ENCODE measurements around the gene AMPD3. TPM values are rescaled to one million over a fixed set of nuclear protein-coding genes. Genes with fewer than 3 reads are reported as not detected.

The AMPD3 gene
- polyA plus RNA-seq, 1 donor from 2014 or later: not detected

DNA sequence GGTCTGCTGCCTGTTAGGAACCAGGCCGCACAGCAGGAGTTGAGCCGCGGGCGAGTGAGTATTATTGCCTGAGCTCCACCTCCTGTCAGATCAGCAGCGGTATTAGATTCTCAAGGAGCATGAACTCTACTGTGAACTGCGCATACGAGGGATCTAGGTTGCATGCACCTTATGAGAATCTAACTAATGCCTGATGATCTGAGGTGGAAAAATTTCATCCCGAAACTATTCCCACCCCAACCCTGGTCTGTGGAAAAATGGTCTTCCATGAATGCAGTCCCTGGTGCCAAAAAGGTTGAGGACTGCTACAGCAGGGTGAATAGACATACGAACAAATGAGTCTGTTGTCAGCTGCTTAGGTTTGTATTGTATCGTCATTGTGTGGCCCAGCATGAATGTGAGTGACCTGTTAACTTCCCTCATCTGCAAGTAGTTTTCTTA, 56.1 kb downstream of the AMPD3 start:
- H4K20me1 ChIP-seq (ENCODE audit: insufficient read depth): no peaks in the 10 kb centered on the region
- no peaks in the 10 kb centered on the region for H3K27me3 ChIP-seq (ENCODE audit: insufficient read depth, low read depth, low read length)
- no peak overlapping the region for H3K9ac ChIP-seq (ENCODE audit: low read length)
- H3K9me2 ChIP-seq (ENCODE audit: insufficient read depth, low read length): no peaks in the 10 kb centered on the region
- peak overlapping the region; percentile 19 for H3K4me3 ChIP-seq (ENCODE audit: low read length)
- TF ChIP-seq MXI1 (conservative IDR thresholded peaks at IDR 0.05; ENCODE audit: poor library complexity, severe bottlenecking): no peak
- TF ChIP-seq POLR2AphosphoS5 (IDR thresholded peaks at IDR 0.05): peak; percentile 25
- H3K4me2 ChIP-seq (ENCODE audit: low read length): no peak overlapping the region
- no peak overlapping the region for H2AFZ ChIP-seq (ENCODE audit: low read depth, low read length)
- H3F3A ChIP-seq (ENCODE audit: insufficient read depth, low read length, poor library complexity, severe bottlenecking): no peaks in the 10 kb centered on the region
- H3K27ac ChIP-seq (ENCODE audit: low read length): no peak overlapping the region
- no peaks in the 10 kb centered on the region for H3K9me3 ChIP-seq (ENCODE audit: low read length)
- no peaks in the 10 kb centered on the region for H3K79me2 ChIP-seq (replicated peaks; ENCODE audit: insufficient read depth, low read length)
- H3K36me3 ChIP-seq (ENCODE audit: insufficient read depth, low read length): no peaks in the 10 kb centered on the region

DNA sequence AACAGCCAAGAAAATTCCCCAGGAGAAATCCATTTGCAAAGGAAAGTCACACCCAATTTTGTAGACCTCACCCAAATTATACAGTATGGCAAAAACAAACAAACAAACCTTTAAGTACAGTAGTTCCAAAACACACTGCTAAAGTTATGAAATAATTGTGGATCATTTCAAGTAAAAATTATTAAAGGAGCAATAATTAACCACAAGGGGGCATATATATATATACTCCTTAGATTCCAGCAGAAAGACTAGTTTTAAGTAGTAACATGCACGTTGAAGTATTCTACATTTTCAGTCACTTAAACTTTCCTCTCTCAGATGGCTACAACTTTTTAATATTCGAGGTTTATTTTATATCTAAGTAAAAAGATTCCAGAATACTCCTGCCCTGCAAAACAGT, 59.1 kb downstream of the AMPD3 start:
- H3K9me2 ChIP-seq (ENCODE audit: insufficient read depth, low read length): no peaks in the 10 kb centered on the region
- no peaks in the 10 kb centered on the region for H4K20me1 ChIP-seq (ENCODE audit: insufficient read depth)
- no peak for TF ChIP-seq TAF1 (IDR thresholded peaks at IDR 0.05; ENCODE audit: low read depth)
- no peak for TF ChIP-seq RAD21 (conservative IDR thresholded peaks at IDR 0.05)
- TF ChIP-seq EZH2 (IDR thresholded peaks at IDR 0.05; ENCODE audit: borderline replicate concordance, insufficient read depth, low read length, poor library complexity, severe bottlenecking): no peak
- TF ChIP-seq, protein P1, sequence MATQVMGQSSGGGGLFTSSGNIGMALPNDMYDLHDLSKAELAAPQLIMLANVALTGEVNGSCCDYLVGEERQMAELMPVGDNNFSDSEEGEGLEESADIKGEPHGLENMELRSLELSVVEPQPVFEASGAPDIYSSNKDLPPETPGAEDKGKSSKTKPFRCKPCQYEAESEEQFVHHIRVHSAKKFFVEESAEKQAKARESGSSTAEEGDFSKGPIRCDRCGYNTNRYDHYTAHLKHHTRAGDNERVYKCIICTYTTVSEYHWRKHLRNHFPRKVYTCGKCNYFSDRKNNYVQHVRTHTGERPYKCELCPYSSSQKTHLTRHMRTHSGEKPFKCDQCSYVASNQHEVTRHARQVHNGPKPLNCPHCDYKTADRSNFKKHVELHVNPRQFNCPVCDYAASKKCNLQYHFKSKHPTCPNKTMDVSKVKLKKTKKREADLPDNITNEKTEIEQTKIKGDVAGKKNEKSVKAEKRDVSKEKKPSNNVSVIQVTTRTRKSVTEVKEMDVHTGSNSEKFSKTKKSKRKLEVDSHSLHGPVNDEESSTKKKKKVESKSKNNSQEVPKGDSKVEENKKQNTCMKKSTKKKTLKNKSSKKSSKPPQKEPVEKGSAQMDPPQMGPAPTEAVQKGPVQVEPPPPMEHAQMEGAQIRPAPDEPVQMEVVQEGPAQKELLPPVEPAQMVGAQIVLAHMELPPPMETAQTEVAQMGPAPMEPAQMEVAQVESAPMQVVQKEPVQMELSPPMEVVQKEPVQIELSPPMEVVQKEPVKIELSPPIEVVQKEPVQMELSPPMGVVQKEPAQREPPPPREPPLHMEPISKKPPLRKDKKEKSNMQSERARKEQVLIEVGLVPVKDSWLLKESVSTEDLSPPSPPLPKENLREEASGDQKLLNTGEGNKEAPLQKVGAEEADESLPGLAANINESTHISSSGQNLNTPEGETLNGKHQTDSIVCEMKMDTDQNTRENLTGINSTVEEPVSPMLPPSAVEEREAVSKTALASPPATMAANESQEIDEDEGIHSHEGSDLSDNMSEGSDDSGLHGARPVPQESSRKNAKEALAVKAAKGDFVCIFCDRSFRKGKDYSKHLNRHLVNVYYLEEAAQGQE (IDR thresholded peaks at IDR 0.05; ENCODE audit: borderline replicate concordance): no peak
- TF ChIP-seq EP300 (conservative IDR thresholded peaks at IDR 0.05; ENCODE audit: poor library complexity, severe bottlenecking): no peak
- no peak for TF ChIP-seq POLR2AphosphoS5 (IDR thresholded peaks at IDR 0.05)
- TF ChIP-seq SMC3 (conservative IDR thresholded peaks at IDR 0.05; ENCODE audit: poor library complexity): no peak
- TF ChIP-seq, protein P2, sequence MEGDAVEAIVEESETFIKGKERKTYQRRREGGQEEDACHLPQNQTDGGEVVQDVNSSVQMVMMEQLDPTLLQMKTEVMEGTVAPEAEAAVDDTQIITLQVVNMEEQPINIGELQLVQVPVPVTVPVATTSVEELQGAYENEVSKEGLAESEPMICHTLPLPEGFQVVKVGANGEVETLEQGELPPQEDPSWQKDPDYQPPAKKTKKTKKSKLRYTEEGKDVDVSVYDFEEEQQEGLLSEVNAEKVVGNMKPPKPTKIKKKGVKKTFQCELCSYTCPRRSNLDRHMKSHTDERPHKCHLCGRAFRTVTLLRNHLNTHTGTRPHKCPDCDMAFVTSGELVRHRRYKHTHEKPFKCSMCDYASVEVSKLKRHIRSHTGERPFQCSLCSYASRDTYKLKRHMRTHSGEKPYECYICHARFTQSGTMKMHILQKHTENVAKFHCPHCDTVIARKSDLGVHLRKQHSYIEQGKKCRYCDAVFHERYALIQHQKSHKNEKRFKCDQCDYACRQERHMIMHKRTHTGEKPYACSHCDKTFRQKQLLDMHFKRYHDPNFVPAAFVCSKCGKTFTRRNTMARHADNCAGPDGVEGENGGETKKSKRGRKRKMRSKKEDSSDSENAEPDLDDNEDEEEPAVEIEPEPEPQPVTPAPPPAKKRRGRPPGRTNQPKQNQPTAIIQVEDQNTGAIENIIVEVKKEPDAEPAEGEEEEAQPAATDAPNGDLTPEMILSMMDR (IDR thresholded peaks at IDR 0.05; ENCODE audit: poor library complexity, severe bottlenecking): no peak
- TF ChIP-seq MXI1 (conservative IDR thresholded peaks at IDR 0.05; ENCODE audit: poor library complexity, severe bottlenecking): no peak
- no peak overlapping the region for H3K4me2 ChIP-seq (ENCODE audit: low read length)
- H3K4me3 ChIP-seq (ENCODE audit: low read length): no peak overlapping the region
- peaks cover 5% of the 10 kb centered on the region for H3K36me3 ChIP-seq (ENCODE audit: insufficient read depth, low read length)
- no peak overlapping the region for H3K27ac ChIP-seq (ENCODE audit: low read length)
- no peaks in the 10 kb centered on the region for H3F3A ChIP-seq (ENCODE audit: insufficient read depth, low read length, poor library complexity, severe bottlenecking)
- H3K9me3 ChIP-seq (ENCODE audit: low read length): no peaks in the 10 kb centered on the region
- H3K27me3 ChIP-seq (ENCODE audit: insufficient read depth, low read depth, low read length): no peaks in the 10 kb centered on the region
- H2AFZ ChIP-seq (ENCODE audit: low read depth, low read length): no peak overlapping the region
- H3K9ac ChIP-seq (ENCODE audit: low read length): no peak overlapping the region
- H3K79me2 ChIP-seq (replicated peaks; ENCODE audit: insufficient read depth, low read length): no peaks in the 10 kb centered on the region

DNA sequence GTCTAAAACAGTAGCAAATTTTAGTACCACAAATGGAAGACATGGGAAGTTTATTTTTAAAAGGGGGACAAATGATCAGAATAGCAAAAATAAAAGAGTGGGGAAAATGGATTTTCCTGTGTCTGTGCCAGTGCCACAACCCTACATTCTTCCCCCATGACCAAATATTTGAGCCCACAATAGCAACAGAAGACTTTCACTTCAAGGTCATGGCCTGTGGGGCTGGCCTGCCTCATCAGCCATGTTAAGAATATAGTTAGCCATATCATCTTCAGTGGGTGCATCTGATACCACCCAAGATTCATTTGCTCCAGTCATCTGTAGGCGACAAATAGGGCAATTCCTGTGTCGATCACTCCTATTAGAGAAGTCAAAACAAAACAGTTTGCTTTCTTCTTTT, 59.6 kb downstream of the AMPD3 start:
- Histone ChIP-seq H3K9ac (ENCODE audit: low read length) (no peak overlapping the region), H3K27ac (ENCODE audit: low read length) (no peak overlapping the region), H3K4me2 (ENCODE audit: low read length) (no peak overlapping the region), H3F3A (ENCODE audit: insufficient read depth, low read length, poor library complexity, severe bottlenecking) (no peaks in the 10 kb centered on the region), H3K36me3 (ENCODE audit: insufficient read depth, low read length) (peaks cover 5% of the 10 kb centered on the region), H3K9me2 (ENCODE audit: insufficient read depth, low read length) (no peaks in the 10 kb centered on the region), H3K79me2 (replicated peaks; ENCODE audit: insufficient read depth, low read length) (no peaks in the 10 kb centered on the region), H4K20me1 (ENCODE audit: insufficient read depth) (no peaks in the 10 kb centered on the region), H3K9me3 (ENCODE audit: low read length) (no peaks in the 10 kb centered on the region), H2AFZ (ENCODE audit: low read depth, low read length) (no peak overlapping the region), H3K27me3 (ENCODE audit: insufficient read depth, low read depth, low read length) (no peaks in the 10 kb centered on the region), H3K4me3 (ENCODE audit: low read length) (no peak overlapping the region)
- TF ChIP-seq RAD21 (conservative IDR thresholded peaks at IDR 0.05) (no peak), EZH2 (IDR thresholded peaks at IDR 0.05; ENCODE audit: borderline replicate concordance, insufficient read depth, low read length, poor library complexity, severe bottlenecking) (no peak), POLR2AphosphoS5 (IDR thresholded peaks at IDR 0.05) (no peak), SMC3 (conservative IDR thresholded peaks at IDR 0.05; ENCODE audit: poor library complexity) (no peak), TAF1 (IDR thresholded peaks at IDR 0.05; ENCODE audit: low read depth) (no peak), MXI1 (conservative IDR thresholded peaks at IDR 0.05; ENCODE audit: poor library complexity, severe bottlenecking) (no peak), EP300 (conservative IDR thresholded peaks at IDR 0.05; ENCODE audit: poor library complexity, severe bottlenecking) (no peak)
- TF ChIP-seq, protein P2 (IDR thresholded peaks at IDR 0.05; ENCODE audit: poor library complexity, severe bottlenecking): no peak
- TF ChIP-seq, protein P1 (IDR thresholded peaks at IDR 0.05; ENCODE audit: borderline replicate concordance): no peak

Data from neural cell (in vitro differentiated cells).